Endothelial cell (in vitro differentiated cells): ENCODE data around the gene FAM98C. TPM values are rescaled to one million over a fixed set of nuclear protein-coding genes. Genes with fewer than 3 reads are reported as not detected.

Experiments used
- DNase-seq: peaks from one replicate; pipeline ENCODE4 v3.0.0; 2021; ENCODE audit warnings: low spot score
- H3K27ac Mint-ChIP-seq: one replicate; pipeline ENCODE4 v1.8.0; 2021; ENCODE audit warnings: mixed read lengths, inconsistent platforms; ENCODE audit not compliant: unreplicated experiment
- H3K27me3 Mint-ChIP-seq: one replicate; pipeline ENCODE4 v1.8.0; 2021; ENCODE audit warnings: mild to moderate bottlenecking, moderate library complexity, mixed read lengths, inconsistent platforms; ENCODE audit not compliant: unreplicated experiment
- H3K36me3 Mint-ChIP-seq: one replicate; pipeline ENCODE4 v1.8.0; 2021; ENCODE audit warnings: mild to moderate bottlenecking, low read depth, mixed read lengths, inconsistent platforms; ENCODE audit not compliant: unreplicated experiment
- H3K4me1 Mint-ChIP-seq: one replicate; pipeline ENCODE4 v1.8.0; 2021; ENCODE audit warnings: mild to moderate bottlenecking, mixed read lengths, inconsistent platforms; ENCODE audit not compliant: unreplicated experiment
- H3K4me3 Mint-ChIP-seq: one replicate; pipeline ENCODE4 v1.8.0; 2021; ENCODE audit warnings: mild to moderate bottlenecking, mixed read lengths, inconsistent platforms; ENCODE audit not compliant: unreplicated experiment
- H3K9me3 Mint-ChIP-seq: one replicate; pipeline ENCODE4 v1.8.0; 2021; ENCODE audit warnings: mixed read lengths, inconsistent platforms; ENCODE audit not compliant: unreplicated experiment
- CTCF ChIP-seq: fragments of 200-600 bp; sonication (generic); IDR thresholded peaks from one replicate; pipeline ENCODE4 v1.5.0; 2021; ENCODE audit warnings: antibody characterized with exemption; ENCODE audit not compliant: unreplicated experiment
- total RNA-seq: library from RNA; stranded (reverse); fragmentation: NEBNext Ultra II Directional; extraction: Animal tissue kit (Norgen Biotek cat#: 25700); gene quantifications from one replicate; pipeline ENCODE4 v1.2.1, GENCODE V29; 2021; ENCODE audit not compliant: unreplicated experiment

The FAM98C gene
- total RNA-seq, 1 donor from 2014 or later, result 10.6 TPM

GRCh38 chr19:38437295-38437694 lies 34.4 kb downstream of the FAM98C start:
- no peak for DNase-seq
- H3K27ac Mint-ChIP-seq, result no peak overlapping the region
- H3K4me1 Mint-ChIP-seq, result peaks cover 11% of the 10 kb centered on the region
- peaks cover 5% of the 10 kb centered on the region for H3K27me3 Mint-ChIP-seq
- H3K4me3 Mint-ChIP-seq, result no peak overlapping the region
- H3K9me3 Mint-ChIP-seq, result peaks cover 4% of the 10 kb centered on the region
- no peak for TF ChIP-seq CTCF
- no peaks in the 10 kb centered on the region for H3K36me3 Mint-ChIP-seq

DNA sequence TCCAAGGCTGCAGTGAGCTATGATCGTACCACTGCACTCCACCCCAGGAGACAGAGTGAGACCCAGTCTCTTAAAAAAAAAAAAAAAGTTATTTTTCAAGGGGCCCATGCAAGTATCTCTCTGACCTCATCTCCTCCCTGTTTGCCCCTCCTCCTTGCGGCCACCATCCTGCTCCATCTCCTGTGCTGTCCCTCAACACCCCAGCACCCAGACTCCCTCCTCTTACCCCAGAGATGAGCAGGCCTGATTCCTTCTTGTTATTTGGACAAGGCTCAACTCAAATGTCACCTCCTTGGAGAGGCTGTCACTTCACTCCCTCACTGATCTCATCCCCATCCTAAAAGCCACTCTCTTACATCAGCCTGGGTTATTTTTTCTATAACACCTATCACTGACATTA lies 35.0 kb downstream of the FAM98C start:
- H3K9me3 Mint-ChIP-seq, result peaks cover 4% of the 10 kb centered on the region
- DNase-seq, result no peak
- H3K4me1 Mint-ChIP-seq, result peaks cover 11% of the 10 kb centered on the region
- TF ChIP-seq CTCF, result no peak
- no peak overlapping the region for H3K27ac Mint-ChIP-seq
- no peaks in the 10 kb centered on the region for H3K36me3 Mint-ChIP-seq
- H3K27me3 Mint-ChIP-seq, result peaks cover 5% of the 10 kb centered on the region
- H3K4me3 Mint-ChIP-seq, result no peak overlapping the region

DNA sequence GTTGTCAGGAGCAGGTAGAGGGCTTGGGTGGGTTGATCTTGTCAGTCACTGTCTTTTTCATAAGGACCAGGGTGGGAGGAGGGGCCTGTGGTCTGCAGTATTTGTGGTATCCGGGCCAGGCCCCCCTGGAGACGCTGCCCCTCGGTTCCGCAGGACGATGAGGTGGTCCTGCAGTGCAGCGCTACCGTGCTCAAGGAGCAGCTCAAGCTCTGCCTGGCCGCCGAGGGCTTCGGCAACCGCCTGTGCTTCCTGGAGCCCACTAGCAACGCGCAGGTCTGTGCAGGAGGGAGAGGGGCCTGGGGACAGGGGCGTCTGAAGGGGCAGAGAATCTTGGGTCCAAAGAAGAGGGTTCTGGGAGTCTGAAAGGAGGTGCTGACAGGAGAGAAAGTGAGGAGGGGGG lies 37.7 kb downstream of the FAM98C start:
- H3K9me3 Mint-ChIP-seq, result peaks cover 4% of the 10 kb centered on the region
- no peak for DNase-seq
- H3K27ac Mint-ChIP-seq, result no peak overlapping the region
- no peaks in the 10 kb centered on the region for H3K36me3 Mint-ChIP-seq
- H3K4me3 Mint-ChIP-seq, result no peak overlapping the region
- TF ChIP-seq CTCF, result no peak
- H3K4me1 Mint-ChIP-seq, result peaks cover 3% of the 10 kb centered on the region
- peaks cover 12% of the 10 kb centered on the region for H3K27me3 Mint-ChIP-seq

DNA sequence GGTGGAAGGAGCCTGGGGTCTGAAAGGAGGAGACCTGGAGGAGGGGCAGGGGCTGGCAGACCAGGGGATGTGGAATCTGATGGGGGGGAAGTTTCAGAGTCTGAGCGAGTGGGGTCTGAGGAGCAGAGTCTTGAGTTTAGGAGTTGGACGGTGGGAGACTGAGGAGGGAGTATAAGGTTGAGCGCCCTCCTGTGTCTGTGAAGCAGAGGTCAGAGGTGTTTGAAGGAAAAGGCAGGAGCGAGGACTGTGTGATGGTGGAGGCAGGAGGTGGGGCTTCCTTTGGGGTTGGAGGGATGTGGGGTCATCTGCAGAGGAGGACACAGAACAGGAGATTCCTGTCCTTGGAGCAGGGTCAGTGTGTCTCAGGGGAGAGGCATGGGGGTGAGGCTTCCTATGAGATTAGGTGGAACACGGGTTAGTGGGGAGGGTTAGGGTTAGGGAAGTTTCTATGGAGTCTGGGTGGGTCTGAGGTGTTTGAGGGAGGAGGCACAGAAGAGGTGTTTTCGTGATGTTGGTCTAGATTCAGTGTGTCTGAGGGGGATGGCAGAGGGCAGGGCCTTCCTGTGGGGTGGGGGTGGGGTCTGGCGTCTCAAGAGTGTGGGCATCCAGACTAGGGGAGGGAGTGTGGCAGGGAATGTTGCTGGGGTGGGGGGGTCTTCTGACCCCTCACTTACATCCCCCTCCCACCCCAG lies 38.9 kb downstream of the FAM98C start:
- H3K27ac Mint-ChIP-seq, result no peak overlapping the region
- DNase-seq, result peak; percentile 33

More for the DNA sequence above, 38.9 kb downstream of the FAM98C start:
- Mint-ChIP-seq H3K27me3 (peaks cover 12% of the 10 kb centered on the region), H3K9me3 (peaks cover 4% of the 10 kb centered on the region), H3K36me3 (no peaks in the 10 kb centered on the region), H3K4me3 (no peak overlapping the region), H3K4me1 (peaks cover 3% of the 10 kb centered on the region)
- no peak for TF ChIP-seq CTCF
